Activated T-helper 17 cell treated with anti-CD3 and anti-CD28 coated beads, Interleukin-2, amount 50 U/mL, for 72 hours (primary cell): Measurements from ENCODE around the gene SPRR1A. TPM values are rescaled to one million over a fixed set of nuclear protein-coding genes. Genes with fewer than 3 reads are reported as not detected.

Experiments
- ATAC-seq: fragments of 150-1000 bp; cut with Tn5 transposase; replicated peaks from 2 replicates; pipeline ENCODE4 v1.10.0; 2021; ENCODE audit warnings: mild to moderate bottlenecking, moderate library complexity
- H3K27ac Mint-ChIP-seq: one replicate; pipeline ENCODE4 v1.8.0; 2022; ENCODE audit warnings: mixed read lengths
- H3K27me3 Mint-ChIP-seq: one replicate; pipeline ENCODE4 v1.8.0; 2022; ENCODE audit warnings: mixed read lengths
- H3K36me3 Mint-ChIP-seq: one replicate; pipeline ENCODE4 v1.8.0; 2022; ENCODE audit warnings: low read depth, mild to moderate bottlenecking, mixed read lengths
- H3K4me1 Mint-ChIP-seq: one replicate; pipeline ENCODE4 v1.8.0; 2022; ENCODE audit warnings: mixed read lengths
- H3K4me3 Mint-ChIP-seq: one replicate; pipeline ENCODE4 v1.8.0; 2022; ENCODE audit warnings: mild to moderate bottlenecking, mixed read lengths
- H3K9me3 Mint-ChIP-seq: one replicate; pipeline ENCODE4 v1.8.0; 2022; ENCODE audit warnings: mixed read lengths
- total RNA-seq, 2 donors: library from RNA; stranded (reverse); gene quantifications; one replicate each; pipeline ENCODE4 v1.2.3, GENCODE V29; 2022

The SPRR1A gene
- total RNA-seq, result not detected

DNA sequence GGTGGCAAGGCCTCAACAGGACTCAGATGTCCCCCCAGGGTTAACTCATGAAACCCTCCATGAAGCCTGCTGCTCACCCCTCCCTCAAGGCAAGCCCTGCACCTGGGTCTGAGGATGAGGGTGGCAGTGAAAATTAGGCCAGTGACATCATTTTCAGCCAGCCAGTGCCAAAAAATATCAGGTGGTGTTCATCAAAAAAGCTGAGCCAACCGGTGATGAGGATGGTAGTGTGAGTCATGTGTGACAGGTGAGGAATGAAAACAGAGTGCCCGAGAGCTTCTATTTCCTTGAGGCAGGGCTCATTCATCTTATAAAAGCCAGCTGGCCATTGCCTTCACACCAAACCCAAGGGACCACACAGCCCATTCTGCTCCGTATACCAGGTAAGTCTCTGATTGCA, at the start of gene SPRR1A:
SPRR1A (plus strand) TSS at position 339 of the 400 bp plus-strand sequence. CDS start 1,150 bp downstream, outside the sequence.
- no peaks in the 10 kb centered on the region for H3K36me3 Mint-ChIP-seq
- ATAC-seq, result no peak
- peaks cover 72% of the 10 kb centered on the region for H3K27me3 Mint-ChIP-seq
- no peaks in the 10 kb centered on the region for H3K9me3 Mint-ChIP-seq
- no peaks in the 10 kb centered on the region for H3K4me1 Mint-ChIP-seq
- no peak within 1 kb of the TSS for H3K4me3 Mint-ChIP-seq
- no peak within 1 kb of the TSS for H3K27ac Mint-ChIP-seq

DNA sequence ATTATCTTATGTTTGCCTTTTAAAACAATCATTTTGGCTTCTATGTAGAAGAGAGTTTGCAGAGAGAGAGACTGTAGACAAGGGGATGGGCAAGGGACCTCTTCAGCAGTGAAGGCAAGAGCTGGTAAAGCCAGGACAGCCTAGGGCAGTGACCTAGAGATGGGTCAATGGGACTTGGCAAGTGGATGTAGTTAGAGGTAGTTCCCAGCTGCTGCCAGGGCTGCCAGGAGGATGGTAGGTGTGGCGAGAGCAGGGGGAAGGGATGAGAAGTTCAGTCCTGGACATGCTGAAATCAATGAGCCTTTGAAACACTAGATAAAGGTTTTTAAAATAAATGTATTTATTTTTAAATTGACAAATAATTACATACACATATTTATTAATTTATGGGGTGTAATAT, 43.3 kb upstream of the SPRR1A start:
- no peak for ATAC-seq
- no peaks in the 10 kb centered on the region for H3K9me3 Mint-ChIP-seq
- H3K27ac Mint-ChIP-seq, result no peak overlapping the region
- H3K27me3 Mint-ChIP-seq, result peaks cover 14% of the 10 kb centered on the region
- no peak overlapping the region for H3K4me3 Mint-ChIP-seq
- H3K4me1 Mint-ChIP-seq, result no peaks in the 10 kb centered on the region
- H3K36me3 Mint-ChIP-seq, result no peaks in the 10 kb centered on the region

DNA sequence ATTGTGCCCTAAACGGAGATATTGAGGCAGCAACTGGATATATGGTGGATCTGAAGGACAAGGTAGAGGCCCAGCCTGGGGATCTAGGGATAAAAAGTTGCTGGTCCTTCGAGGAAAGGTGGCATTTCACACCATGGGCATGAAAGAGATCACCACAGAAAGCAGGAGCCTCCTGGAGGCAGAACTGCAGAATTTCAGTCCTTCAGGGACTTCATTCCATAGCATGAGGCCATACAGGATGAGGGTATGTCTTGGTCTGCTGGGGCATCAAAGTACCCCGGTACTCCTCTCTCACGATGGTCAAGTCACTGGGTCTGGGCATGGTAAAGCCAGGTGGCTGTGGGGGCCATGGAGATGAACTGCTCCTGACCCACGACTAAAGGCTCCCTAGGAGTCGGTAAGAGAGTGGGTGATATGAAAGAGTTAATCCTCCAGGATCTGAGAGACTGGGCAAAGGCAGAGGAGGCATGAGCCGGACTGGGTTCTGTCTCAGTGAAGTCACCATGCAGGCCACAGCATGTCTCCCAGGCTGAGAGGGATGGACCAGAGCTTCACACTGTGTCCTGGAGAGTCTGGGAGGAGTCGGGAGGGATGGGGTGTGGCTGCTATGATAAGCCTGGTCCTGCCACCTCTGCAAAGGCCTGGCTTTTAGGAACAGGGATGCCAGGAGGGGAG, 42.7 kb upstream of the SPRR1A start:
- Mint-ChIP-seq H3K27ac (no peak overlapping the region), H3K4me1 (no peaks in the 10 kb centered on the region), H3K4me3 (no peak overlapping the region), H3K27me3 (peaks cover 14% of the 10 kb centered on the region), H3K9me3 (no peaks in the 10 kb centered on the region), H3K36me3 (no peaks in the 10 kb centered on the region)
- no peak for ATAC-seq

DNA sequence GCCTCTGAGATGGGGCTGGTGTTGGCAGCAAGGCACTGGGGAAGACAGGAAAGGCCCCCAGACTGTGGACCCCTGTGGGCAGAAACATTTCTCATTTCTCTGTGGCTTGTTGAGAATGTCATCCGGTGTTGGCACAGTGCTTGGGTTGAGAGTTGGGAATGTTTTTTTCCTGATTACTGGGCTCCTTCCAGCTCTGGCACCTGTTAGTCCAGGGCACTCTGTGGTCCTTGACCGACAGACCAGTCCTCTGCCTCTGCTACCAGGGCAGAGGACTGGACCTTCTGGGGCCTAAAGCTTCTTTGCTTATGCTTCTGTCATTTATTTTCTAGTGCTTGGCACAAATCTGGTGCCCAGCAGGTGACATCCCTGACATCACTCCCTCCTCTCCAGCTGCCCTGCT, 41.7 kb upstream of the SPRR1A start:
- H3K4me1 Mint-ChIP-seq, result no peaks in the 10 kb centered on the region
- peaks cover 17% of the 10 kb centered on the region for H3K27me3 Mint-ChIP-seq
- H3K27ac Mint-ChIP-seq, result no peak overlapping the region
- no peaks in the 10 kb centered on the region for H3K36me3 Mint-ChIP-seq
- no peak overlapping the region for H3K4me3 Mint-ChIP-seq
- ATAC-seq, result no peak
- H3K9me3 Mint-ChIP-seq, result no peaks in the 10 kb centered on the region

DNA sequence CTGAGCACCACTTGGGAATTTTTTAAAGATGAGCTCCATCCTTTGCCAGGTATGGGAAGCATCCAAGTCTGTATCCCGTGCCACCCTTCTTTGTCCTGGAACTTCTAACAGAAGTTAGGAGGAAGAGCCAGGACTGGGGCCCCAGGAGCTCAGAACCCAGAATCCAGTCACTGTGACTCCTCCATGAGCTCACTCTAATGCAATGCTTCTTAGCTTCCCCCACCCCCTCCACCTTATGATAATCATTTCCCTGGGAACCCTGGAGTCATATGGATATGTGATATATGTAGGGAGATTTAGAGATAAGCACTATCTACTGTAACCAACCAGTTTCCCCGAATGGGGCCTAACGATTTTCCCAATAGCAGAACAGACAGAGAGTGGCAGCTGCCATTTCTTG, 37.6 kb upstream of the SPRR1A start:
- no peak overlapping the region for H3K27ac Mint-ChIP-seq
- ATAC-seq, result no peak
- peaks cover 26% of the 10 kb centered on the region for H3K27me3 Mint-ChIP-seq
- H3K9me3 Mint-ChIP-seq, result no peaks in the 10 kb centered on the region
- no peaks in the 10 kb centered on the region for H3K4me1 Mint-ChIP-seq
- no peaks in the 10 kb centered on the region for H3K36me3 Mint-ChIP-seq
- no peak overlapping the region for H3K4me3 Mint-ChIP-seq

DNA sequence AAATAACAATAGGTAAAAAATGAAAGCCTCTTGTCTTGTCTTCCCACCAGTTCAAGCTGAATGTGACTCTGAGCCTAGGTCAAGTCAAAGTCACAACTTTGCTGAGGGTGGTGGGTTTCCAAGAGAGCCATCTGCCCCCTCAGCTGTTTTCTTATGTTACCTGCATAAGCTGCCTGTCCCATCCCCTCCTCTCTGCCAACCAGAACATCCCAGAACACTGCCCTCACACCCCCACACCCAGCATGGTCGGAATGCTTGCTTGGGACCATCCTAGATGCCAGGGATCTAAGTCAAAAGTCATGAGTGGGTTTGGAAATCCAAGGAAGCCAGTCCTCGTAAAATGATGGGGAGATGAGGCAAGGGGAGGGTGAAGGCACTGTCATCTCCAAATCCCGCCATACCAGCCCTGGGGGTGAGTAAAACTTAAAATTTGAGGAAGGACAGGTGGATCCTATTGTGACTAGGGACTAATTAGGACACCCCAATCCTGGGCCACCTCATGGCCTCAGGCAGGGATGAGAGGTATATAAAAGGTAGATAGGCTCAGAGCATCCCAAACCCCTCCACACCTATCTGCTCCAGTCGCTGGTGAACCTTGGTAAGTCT, 37.1 kb upstream of the SPRR1A start, which contains the start of gene SPRR5:
SPRR5 (plus strand) TSS at position 556 of the 606 bp plus-strand sequence. CDS start 1,349 bp downstream, outside the sequence.
- Mint-ChIP-seq H3K9me3 (no peaks in the 10 kb centered on the region), H3K4me1 (no peaks in the 10 kb centered on the region), H3K36me3 (no peaks in the 10 kb centered on the region), H3K4me3 (no peak within 1 kb of the TSS), H3K27me3 (peaks cover 28% of the 10 kb centered on the region), H3K27ac (no peak within 1 kb of the TSS)
- no peak for ATAC-seq

DNA sequence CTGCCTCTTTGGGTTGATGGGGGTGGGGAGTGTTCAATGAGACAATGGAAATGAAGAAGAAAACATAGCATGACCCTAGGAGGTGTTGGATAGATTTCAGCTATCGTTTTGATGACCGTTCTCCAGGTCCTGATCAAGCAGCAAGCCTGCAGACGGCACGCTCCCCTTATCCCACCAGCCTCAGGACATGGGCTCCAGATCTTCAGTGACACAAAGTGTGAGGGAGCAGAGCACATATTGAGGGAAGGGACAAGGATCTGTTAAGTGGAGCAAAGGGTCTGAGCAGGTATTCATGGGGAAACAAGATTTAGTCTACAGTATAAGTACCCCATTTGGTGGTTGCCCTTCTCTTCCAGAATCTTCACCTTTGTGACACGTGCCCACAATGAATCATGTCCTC, 32.2 kb upstream of the SPRR1A start:
- Mint-ChIP-seq H3K9me3 (no peaks in the 10 kb centered on the region), H3K36me3 (no peaks in the 10 kb centered on the region), H3K4me3 (no peak overlapping the region), H3K4me1 (no peaks in the 10 kb centered on the region), H3K27ac (no peak overlapping the region), H3K27me3 (peaks cover 31% of the 10 kb centered on the region)
- ATAC-seq, result no peak

DNA sequence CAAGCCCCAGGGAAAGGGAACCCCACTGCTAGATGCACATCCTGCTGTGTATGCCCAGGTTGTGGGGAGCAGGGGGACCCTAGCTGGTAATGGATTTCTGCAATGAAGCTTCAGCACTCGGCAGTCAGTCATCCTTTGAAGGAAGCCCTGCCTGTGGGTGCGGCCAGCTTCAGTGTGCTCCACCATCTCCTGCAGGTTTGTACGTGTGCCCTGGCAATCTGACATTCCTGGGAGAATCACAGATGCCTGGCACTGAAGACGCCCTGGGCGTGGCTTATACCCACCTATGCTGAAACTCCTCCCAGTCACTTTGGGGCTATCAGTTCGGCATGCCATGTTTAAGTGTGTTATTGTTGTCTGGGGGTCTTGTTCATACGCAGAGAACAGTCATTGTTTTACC, 30.1 kb upstream of the SPRR1A start:
- peaks cover 24% of the 10 kb centered on the region for H3K27me3 Mint-ChIP-seq
- no peak overlapping the region for H3K27ac Mint-ChIP-seq
- H3K4me1 Mint-ChIP-seq, result no peaks in the 10 kb centered on the region
- no peak overlapping the region for H3K4me3 Mint-ChIP-seq
- H3K9me3 Mint-ChIP-seq, result no peaks in the 10 kb centered on the region
- ATAC-seq, result no peak
- no peaks in the 10 kb centered on the region for H3K36me3 Mint-ChIP-seq

DNA sequence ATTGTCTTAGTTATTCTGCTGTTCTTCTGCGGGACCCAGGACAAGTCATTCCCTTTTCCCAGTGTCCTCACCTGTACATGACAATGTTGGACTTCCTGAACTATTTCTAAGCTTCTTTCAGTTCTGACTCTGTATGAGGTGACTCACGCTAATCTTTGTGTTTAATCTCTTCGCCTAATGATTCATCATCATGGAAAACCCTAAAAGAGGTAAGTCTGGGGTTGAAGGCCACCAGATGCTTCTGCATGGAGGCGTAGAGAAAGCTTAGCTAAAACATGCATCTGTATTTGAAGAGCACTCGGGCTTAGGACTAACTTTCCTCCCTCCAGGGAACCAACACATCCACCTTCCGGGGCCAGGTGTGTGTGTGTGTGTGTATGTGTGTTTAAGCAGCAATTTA, 29.4 kb upstream of the SPRR1A start:
- Mint-ChIP-seq H3K4me1 (no peaks in the 10 kb centered on the region), H3K36me3 (no peaks in the 10 kb centered on the region), H3K27ac (no peak overlapping the region), H3K27me3 (peaks cover 24% of the 10 kb centered on the region), H3K9me3 (no peaks in the 10 kb centered on the region), H3K4me3 (no peak overlapping the region)
- no peak for ATAC-seq

DNA sequence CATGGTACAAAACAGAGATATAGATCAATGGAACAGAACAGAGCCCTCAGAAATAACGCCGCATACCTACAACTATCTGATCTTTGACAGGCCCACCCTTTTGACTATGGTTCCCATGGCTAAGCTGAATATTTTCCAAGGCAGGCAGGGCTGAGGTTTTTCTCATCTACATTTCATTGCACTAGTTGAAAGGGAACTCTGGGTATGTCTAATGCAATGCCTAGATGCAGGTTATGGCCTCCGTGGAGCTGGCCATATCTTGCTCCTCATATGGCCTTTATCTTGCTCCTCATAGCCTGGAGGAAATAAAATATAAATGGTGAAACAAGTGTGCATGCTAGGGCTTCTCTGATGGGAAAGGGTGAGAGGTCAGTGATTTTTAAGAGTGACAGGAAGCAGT, 26.3 kb upstream of the SPRR1A start:
- Mint-ChIP-seq H3K4me1 (no peaks in the 10 kb centered on the region), H3K27me3 (peaks cover 12% of the 10 kb centered on the region), H3K36me3 (no peaks in the 10 kb centered on the region), H3K9me3 (no peaks in the 10 kb centered on the region), H3K27ac (no peak overlapping the region), H3K4me3 (no peak overlapping the region)
- no peak for ATAC-seq

- no peaks in the 10 kb centered on the region for H3K4me1 Mint-ChIP-seq
- ATAC-seq, result no peak
- no peaks in the 10 kb centered on the region for H3K36me3 Mint-ChIP-seq
- H3K27ac Mint-ChIP-seq, result no peak overlapping the region
- peaks cover 13% of the 10 kb centered on the region for H3K27me3 Mint-ChIP-seq
- H3K9me3 Mint-ChIP-seq, result no peaks in the 10 kb centered on the region
- no peak overlapping the region for H3K4me3 Mint-ChIP-seq
Observed at GRCh38 chr1:152959273-152959672, 24.6 kb upstream of the SPRR1A start.

DNA sequence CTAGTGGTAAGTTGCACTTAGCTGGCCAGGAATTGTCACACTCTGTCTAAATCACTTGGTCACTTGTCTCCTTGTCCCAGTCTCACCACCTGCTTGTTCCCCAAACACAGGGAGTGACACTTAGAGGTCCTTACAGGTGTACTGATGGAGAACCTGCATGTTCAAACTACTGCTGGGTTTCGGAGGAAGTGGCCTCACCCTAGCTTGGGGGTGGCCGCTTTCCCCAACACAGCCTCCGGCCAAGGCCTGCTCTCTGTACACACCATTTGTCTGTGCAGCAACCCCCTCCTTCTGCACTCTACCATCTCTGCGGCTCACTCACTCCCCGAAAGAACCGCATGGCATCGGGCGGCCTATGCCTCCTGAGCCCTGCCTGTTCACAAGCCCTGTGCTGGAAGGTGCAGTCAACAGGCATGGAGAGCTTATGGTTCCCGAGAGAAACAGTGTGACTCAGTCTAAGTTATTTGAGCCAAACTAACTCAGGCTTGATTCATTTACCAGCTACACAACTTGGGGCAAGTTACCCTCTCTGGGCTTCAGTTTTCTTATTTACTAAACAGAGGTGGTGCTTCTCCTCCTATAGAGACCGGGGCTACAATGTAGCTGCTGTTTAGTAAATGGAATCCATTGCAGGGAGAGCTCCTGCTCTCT, 24.0 kb upstream of the SPRR1A start:
- Mint-ChIP-seq H3K36me3 (no peaks in the 10 kb centered on the region), H3K4me3 (no peak overlapping the region), H3K4me1 (no peaks in the 10 kb centered on the region), H3K27ac (no peak overlapping the region), H3K27me3 (peaks cover 13% of the 10 kb centered on the region), H3K9me3 (no peaks in the 10 kb centered on the region)
- ATAC-seq, result no peak

DNA sequence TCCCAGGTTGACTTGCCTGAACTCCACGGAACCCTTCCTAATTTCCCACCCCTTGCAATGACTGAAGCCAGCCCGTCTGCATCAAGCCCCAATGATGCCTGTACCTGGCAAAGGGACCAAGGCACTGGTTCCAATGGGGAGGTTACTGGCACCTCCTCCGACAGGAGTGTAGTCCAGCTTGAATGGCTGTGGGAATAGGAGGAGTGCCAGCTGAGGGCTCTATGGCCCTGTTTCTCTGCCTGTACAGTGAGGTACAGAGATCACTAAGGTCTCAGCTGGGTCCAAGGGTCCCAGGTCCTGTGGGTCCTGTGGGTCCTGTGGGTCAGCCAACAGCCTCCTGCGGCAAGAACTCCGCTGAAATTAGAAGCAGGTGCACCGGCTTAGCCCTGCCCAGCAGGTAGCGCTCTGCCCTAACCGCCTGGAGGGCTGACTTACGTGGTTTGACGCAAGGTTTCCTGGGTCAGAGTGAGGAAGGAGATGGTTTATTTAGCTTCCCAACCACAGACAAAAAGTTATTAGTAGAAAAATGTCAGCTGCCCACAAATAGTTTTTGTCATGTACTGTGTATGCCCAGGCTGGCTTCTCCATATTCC, 23.3 kb upstream of the SPRR1A start:
- peaks cover 20% of the 10 kb centered on the region for H3K27me3 Mint-ChIP-seq
- H3K4me3 Mint-ChIP-seq, result no peak overlapping the region
- no peaks in the 10 kb centered on the region for H3K4me1 Mint-ChIP-seq
- no peak for ATAC-seq
- no peaks in the 10 kb centered on the region for H3K9me3 Mint-ChIP-seq
- no peak overlapping the region for H3K27ac Mint-ChIP-seq
- H3K36me3 Mint-ChIP-seq, result no peaks in the 10 kb centered on the region

GRCh38 chr1:152961226-152961891, 22.5 kb upstream of the SPRR1A start:
- ATAC-seq, result no peak
- Mint-ChIP-seq H3K36me3 (no peaks in the 10 kb centered on the region), H3K4me3 (no peak overlapping the region), H3K9me3 (no peaks in the 10 kb centered on the region), H3K27me3 (peaks cover 22% of the 10 kb centered on the region), H3K27ac (no peak overlapping the region), H3K4me1 (no peaks in the 10 kb centered on the region)
